Measurements from ENCODE around the gene ZNF780A. TPM values are rescaled to one million over a fixed set of nuclear protein-coding genes. Genes with fewer than 3 reads are reported as not detected.

The ZNF780A gene
- total RNA-seq, 6 donors from 2014 or later, result 7.4 to 17.1 (median 13.6) TPM

- Histone ChIP-seq H3K27me3 (no peaks in the 10 kb centered on the region), H3K4me1 (no peaks in the 10 kb centered on the region), H3K4me3 (no peak overlapping the region), H3K36me3 (no peaks in the 10 kb centered on the region), H3K9me3 (no peaks in the 10 kb centered on the region), H3K27ac (no peak overlapping the region)
- no peak for ATAC-seq (ENCODE audit: low FRiP score in 2 of 2)
- WGBS, 2 donors, result 81 to 86% methylated on average over 1 of the region's 1 CpG
- TF ChIP-seq POLR2A (IDR thresholded peaks at IDR 0.05) (no peak), CTCF (IDR thresholded peaks at IDR 0.05) (no peak), EP300 (IDR thresholded peaks at IDR 0.05) (no peak), POLR2AphosphoS5 (IDR thresholded peaks at IDR 0.05) (no peak)
- no peak for DNase-seq
Observed at GRCh38 chr19:40101813-40102212, 11.1 kb upstream of the ZNF780A start.

GRCh38 chr19:40093416-40093815 lies 2.7 kb upstream of the ZNF780A start:
- Histone ChIP-seq H3K27me3 (no peaks in the 10 kb centered on the region), H3K4me1 (peaks cover 10 to 18% (median 17%) of the 10 kb centered on the region in 4 donors), H3K27ac (no peak overlapping the region), H3K4me3 (no peak overlapping the region), H3K36me3 (no peaks in the 10 kb centered on the region), H3K9me3 (no peaks in the 10 kb centered on the region)
- DNase-seq, result no peak
- TF ChIP-seq POLR2A (IDR thresholded peaks at IDR 0.05), result no peak
- TF ChIP-seq EP300 (IDR thresholded peaks at IDR 0.05), result no peak
- no peak for TF ChIP-seq CTCF (IDR thresholded peaks at IDR 0.05)
- no peak for TF ChIP-seq POLR2AphosphoS5 (IDR thresholded peaks at IDR 0.05)
- ATAC-seq (ENCODE audit: low FRiP score in 2 of 2), result no peak
- 91 to 100% methylated on average over 1 of the region's 1 CpG for WGBS, 2 donors

GRCh38 chr19:40091205-40092129 lies 724 bp upstream of the ZNF780A start:
- WGBS, 2 donors, result 39 to 42% methylated on average over 10 of the region's 10 CpGs
- Histone ChIP-seq H3K9me3 (no peaks in the 10 kb centered on the region), H3K4me1 (peaks cover 10 to 18% (median 17%) of the 10 kb centered on the region in 4 donors), H3K4me3 (peak overlapping the region; percentile 66 to 79 (median 72)), H3K27me3 (no peaks in the 10 kb centered on the region), H3K36me3 (no peaks in the 10 kb centered on the region), H3K27ac (peak overlapping the region; percentile 92 to 96 (median 94))
- ATAC-seq (ENCODE audit: low FRiP score in 2 of 2), result no peak
- no peak for DNase-seq
- TF ChIP-seq POLR2AphosphoS5 (IDR thresholded peaks at IDR 0.05) (no peak), EP300 (IDR thresholded peaks at IDR 0.05) (no peak), CTCF (IDR thresholded peaks at IDR 0.05) (no peak), POLR2A (IDR thresholded peaks at IDR 0.05) (no peak)

GRCh38 chr19:40089462-40089861 lies 1.3 kb downstream of the ZNF780A start:
- peak in 1 of 2 donors; percentile 36 for ATAC-seq (ENCODE audit: low FRiP score in 2 of 2)
- H3K4me3 ChIP-seq, result peak overlapping the region in 3 of 4 donors; percentile 66 to 78 (median 67)
- H3K4me1 ChIP-seq, result peaks cover 10 to 18% (median 17%) of the 10 kb centered on the region in 4 donors
- DNase-seq, result no peak
- no peaks in the 10 kb centered on the region for H3K9me3 ChIP-seq
- no peaks in the 10 kb centered on the region for H3K27me3 ChIP-seq
- H3K27ac ChIP-seq, result no peak overlapping the region
- 68 to 69% methylated on average over 4 of the region's 4 CpGs for WGBS, 2 donors
- peaks cover 0 to 2% (median 0%) of the 10 kb centered on the region in 4 donors for H3K36me3 ChIP-seq
- TF ChIP-seq CTCF (IDR thresholded peaks at IDR 0.05), result no peak
- TF ChIP-seq POLR2AphosphoS5 (IDR thresholded peaks at IDR 0.05), result no peak
- no peak for TF ChIP-seq POLR2A (IDR thresholded peaks at IDR 0.05)
- TF ChIP-seq EP300 (IDR thresholded peaks at IDR 0.05), result no peak

Measured in upper lobe of left lung (tissue), 6 donors.